Bone marrow (tissue), 2 donors: ENCODE results near the gene ABCC1.
A peak's percentile ranks its signal among the peaks of the same experiment; 100 is the strongest.
"Not testable (repeated sequence)": the region's sequence is repeated elsewhere in the genome, so short reads cannot be mapped to it uniquely, and the experiment has no call there.

Source experiments
- DNase-seq, 2 donors: peaks; one replicate each; lab custom pipeline; 2025; lab: John Stamatoyannopoulos, UW

Gene ABCC1

DNA sequence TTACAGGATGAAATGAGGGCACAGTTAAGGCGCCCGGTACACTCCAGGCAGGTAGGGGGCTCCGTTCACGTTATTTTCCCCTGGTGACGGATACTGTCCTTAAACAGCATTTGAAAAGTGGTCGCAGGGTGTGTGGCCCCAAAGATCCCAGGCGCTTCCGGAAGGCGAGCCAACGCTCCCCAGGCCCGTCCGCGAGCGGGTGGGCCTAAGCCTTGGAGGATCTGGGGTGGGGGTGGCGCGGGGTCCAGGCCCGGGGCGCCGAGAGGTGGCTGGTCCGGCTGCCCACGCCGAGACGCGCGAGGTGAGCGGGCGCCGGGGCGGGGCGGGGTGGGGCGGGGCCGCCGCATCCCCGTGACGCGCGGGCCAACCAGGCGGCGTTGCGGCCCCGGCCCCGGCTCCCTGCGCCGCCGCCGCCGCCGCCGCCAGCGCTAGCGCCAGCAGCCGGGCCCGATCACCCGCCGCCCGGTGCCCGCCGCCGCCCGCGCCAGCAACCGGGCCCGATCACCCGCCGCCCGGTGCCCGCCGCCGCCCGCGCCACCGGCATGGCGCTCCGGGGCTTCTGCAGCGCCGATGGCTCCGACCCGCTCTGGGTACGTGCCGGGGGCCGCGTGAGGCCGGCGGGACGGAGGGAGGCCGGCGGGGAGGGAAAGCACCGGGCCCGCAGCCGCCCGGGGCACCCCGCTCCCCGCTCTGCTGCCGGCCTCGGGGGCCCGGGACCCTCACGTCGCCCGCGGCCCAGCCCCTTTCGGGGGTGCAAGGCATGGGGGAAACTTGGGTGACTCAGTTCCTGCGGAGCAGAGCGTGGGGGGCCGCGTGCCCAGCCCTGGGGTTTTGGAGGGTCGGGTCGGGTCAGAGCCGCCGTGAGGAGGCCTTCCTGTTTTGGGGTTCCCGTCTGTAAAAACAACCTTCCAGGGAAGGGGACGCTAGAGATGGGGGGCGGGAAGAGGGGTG lies at the start of gene ABCC1:
ABCC1 (plus strand) TSS at position 407 of the 951 bp plus-strand sequence; CDS start at position 543, 136 bp downstream.
- peak; percentile 9 to 38 for DNase-seq

DNA sequence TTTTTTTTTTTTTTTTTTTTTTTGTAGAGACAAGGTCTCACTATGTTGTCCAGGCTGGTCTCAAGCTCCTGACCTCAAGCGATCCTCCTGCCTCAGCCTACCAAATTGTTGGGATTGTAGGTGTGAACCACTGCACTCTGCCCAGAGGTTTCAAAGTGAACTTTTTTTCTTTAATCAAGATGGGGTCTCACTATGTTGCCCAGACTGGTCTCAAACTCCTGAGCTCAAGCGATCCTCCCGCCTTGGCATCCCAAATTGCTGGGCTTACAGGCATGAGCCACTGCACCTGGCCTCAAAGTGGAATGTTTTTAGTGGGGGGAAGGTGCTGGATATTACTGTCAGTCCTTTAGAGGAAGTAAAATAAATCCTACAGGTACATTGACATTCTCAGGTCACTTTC lies 49.1 kb upstream of the ABCC1 start:
- DNase-seq: no peak

DNA sequence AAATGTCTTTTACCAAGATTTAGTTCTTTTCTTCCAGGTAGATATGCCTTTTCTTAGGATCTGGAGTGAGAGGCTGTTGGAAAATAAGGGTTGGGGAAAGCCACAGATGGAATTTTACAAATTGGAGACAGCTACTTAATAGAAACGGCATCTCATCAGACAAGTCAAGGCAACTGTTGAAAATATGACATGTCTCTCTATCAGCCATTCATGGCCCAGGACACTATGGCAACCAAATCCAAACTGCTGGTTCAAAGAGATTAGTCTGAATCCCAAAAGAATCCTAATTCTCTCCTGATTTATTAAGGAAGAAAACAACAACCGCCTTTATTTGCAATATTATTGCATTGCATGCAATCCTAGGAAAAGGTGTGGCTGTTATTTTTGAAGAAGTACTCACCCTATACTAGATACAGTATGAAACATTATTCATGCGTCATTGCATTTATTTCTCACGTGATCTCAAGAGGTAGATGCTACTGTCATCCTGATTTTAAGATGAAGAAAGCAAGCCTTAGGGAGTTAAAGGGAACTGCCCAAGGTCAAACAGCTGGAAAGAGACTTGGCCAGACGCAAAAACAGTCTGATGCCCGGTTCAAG lies 48.4 kb upstream of the ABCC1 start:
- DNase-seq: no peak

DNA sequence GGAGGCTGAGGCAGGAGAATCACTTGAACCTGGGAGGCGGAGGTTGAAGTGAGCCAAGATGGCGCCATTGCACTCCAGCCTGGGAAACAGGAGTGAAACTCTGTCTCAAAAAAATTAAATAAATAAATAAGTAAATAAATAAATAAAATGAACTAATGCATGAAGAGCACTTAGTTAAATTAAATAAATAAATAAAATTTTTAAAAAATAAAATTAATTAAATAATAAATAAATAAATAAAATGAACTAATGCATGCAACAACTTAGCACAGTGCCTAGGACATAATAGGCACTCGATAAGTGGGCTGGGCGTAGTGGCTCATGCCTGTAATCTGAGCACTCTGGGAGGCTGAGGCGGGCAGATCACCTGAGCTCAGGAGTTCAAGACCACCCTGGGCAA lies 45.5 kb upstream of the ABCC1 start:
- DNase-seq: no peak

DNA sequence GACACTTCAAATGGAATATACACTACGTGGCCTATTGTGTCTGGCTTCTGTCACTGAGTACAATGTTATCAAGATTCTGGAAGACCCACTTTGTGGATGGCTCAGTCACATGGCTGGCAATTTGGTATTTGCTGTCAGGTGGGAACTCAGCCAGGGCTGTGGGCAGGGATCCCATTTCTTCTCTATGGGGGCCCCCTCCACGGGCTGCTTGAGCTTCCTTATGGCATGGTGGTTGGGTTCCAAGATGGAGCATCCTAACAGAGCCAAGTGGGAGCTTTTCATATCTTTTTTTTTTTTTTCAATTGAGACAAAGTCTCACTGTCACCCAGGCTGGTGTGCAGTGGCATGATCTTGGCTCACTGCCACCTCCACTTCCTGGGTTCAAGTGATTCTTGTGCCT lies 43.0 kb upstream of the ABCC1 start:
- DNase-seq: no peak

DNA sequence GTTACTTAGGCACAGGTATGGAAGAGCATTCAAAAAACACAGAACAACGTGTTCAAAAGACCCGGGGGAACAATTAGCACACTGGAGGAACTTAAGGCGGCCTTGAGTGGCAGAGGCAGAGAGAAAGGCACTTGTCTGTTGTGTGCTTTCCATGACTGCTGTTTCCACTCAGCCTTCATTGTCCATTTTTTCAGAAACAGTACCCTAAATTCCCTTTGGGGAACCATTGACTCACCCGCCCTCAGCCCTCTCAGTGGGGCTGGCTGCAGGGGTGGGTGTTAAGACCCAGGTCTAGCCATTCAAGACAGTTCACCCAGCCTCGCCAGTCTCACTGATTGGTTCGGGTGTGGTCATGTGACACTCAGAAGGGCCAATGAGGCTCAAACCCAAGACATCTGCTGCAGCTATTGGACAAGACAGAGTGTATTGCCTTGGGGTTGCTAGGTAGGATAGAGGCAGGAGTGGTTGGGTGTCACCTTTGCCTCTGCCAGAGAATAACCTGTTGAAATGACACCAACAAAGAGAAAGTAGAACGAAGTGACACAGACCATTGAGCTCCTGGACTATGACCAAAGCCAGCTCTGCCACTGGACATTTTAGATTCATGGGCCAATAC lies 41.4 kb upstream of the ABCC1 start:
- DNase-seq: no peak

DNA sequence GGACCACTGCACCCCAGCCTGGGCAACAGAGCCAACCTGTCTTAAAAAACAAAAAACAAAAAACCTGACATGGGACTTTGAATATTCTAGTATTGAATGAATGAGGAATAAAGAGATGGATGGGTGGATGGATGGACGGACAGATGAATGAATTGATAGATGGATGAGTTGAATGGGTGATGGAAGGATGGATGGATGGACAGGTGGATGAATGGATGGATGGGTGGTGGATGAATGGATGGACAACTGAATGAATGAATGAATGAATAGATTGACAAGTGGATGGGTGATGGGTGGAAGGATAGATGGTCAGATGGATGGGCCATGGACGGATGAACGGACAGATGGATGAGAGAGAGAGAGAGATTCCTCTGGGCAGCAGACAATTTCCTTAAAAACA lies 38.2 kb upstream of the ABCC1 start:
- DNase-seq: no peak

DNA sequence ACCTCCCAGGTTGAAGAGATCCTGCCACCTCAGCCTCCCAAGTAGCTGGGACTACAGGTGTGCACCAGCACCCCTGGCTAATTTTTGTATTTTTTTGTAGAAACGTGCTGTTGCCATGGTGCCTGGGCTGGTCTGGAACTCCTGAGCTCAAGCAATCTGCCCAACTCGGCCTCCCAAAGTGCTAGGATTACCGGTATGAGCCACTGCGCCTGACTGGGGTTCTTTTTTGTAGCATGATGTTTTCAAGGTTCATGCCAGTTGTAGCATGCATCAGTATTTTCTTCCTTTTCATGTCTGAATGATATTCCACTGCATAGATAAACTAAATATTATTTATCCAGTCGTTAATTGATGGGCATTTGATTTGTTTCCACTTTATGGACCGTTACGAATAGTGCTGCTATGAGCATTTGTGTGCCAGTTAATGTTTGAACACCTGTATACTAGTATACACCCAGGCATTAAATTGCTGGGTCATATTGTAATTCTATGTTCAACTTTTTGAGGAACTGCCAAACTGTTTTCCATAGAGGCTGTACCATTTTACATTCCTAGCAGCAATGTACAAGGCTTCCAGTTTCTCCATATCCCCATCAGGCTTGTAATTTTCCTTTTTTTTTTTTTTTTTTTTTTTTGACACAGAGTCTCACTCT lies 36.2 kb upstream of the ABCC1 start:
- no peak for DNase-seq

DNA sequence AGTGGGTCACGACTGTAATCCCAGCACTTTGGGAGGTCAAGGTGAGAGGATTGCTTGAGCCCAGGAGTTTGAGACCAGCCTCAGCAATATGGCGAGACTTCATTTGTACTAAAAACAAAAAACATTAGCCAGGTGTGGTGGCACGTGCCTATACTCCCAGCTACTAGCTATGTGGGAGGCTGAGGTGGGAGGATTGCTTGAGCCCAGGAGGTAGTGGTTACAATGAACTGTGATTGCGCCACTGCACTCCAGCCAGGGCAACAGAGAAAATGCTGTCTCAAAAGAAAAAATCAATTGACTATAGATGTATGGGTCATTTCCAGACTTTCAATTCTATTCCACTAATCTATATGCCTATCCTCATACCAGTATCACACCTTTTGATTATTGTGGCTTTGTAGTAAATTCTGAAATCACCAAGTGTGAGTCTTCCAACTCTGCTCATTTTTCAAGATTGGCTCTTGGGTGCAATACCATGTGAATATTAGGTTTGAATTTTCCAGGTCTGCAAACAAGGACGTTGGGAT lies 33.8 kb upstream of the ABCC1 start:
- DNase-seq: no peak

DNA sequence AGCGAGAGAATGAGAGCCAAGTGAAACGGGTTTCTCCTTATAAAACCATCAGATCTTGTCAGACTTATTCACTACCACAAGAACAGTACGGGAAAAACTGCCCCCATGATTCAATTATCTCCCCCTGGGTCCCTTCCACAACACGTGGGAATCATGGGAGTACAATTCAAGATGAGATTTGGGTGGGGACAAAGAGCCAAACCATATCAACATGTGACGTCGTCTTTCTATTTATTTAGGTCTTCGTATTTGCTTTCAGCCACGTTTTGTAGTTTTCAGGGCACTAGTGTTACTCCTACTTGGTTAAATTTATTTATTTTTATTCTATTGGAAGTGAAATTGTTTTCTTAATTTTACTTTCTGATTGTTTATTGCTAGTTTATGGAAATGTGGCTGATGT lies 33.1 kb upstream of the ABCC1 start:
- no peak for DNase-seq

DNA sequence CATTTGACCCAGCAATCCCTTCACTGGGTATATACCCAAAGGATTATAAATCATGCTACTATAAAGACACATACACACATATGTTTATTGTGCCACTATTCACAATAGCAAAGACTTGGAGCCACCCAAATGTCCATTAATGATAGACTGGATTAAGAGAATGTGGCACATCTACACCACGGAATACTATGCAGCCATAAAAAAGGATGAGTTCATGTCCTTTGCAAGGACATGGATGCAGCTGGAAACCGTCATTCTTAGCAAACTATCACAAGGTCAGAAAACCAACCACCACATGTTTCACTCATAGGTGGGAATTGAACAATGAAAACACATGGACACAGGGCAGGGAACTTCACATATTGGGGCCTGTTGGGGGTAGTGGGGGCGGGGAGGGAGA lies 31.1 kb upstream of the ABCC1 start:
- not testable (repeated sequence) for DNase-seq

DNA sequence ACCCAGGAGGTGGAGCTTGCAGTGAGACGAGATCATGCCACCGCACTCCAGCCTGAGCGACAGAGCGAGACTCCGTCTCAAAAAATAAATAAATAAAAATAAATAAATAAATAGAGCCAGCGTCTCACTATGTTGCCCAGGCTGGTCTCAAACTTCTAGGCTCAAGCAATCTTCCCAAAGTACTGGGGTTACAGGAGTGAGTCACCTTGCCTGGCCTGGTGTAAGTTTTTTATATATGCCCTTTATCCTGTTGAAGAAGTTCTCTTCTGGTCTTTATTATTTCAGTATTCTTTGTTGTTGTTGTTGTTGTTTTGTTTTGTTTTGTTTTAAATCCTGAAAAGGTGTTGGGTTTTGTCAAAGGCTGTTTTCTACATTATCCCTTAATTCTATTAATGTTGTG lies 30.1 kb upstream of the ABCC1 start:
- no peak for DNase-seq

DNA sequence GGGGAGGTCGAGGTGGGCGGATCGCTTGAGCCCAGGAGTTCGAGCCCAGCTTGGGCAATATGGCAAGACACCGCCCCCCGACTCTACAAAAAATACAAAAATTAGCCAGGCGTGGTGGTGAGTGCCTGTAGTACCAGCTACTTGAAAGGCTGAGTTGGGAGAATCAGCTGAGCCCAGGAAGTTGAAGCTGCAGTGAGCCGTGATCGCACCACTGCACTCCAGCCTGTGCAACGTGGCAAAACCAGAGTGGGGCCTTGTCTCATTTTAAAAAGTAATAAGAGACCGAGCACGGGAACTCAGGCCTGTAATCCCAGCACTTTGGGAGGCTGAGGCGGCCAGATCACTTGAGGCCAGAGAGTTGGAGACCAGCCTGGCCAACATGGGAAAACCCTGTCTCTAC lies 24.4 kb upstream of the ABCC1 start:
- no peak for DNase-seq

DNA sequence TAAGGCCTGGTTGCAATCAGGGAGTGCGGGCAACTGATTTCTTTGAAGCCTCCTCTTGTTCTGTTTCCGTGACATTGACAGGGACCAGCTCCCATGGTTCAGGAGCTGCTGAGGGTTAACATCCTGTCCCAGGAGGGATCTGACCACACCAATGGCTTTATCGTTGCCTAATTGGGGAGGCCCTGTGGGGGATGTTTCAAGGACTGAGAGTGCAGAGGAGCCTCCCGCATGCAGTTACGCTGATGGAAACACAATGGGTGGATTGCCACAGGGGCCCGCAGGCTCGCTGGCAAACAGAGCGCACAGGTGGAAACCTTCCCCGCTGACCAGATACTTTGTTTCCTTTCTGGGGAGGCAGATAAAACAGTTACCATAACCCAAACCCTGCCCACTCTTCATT lies 23.8 kb upstream of the ABCC1 start:
- DNase-seq: no peak

DNA sequence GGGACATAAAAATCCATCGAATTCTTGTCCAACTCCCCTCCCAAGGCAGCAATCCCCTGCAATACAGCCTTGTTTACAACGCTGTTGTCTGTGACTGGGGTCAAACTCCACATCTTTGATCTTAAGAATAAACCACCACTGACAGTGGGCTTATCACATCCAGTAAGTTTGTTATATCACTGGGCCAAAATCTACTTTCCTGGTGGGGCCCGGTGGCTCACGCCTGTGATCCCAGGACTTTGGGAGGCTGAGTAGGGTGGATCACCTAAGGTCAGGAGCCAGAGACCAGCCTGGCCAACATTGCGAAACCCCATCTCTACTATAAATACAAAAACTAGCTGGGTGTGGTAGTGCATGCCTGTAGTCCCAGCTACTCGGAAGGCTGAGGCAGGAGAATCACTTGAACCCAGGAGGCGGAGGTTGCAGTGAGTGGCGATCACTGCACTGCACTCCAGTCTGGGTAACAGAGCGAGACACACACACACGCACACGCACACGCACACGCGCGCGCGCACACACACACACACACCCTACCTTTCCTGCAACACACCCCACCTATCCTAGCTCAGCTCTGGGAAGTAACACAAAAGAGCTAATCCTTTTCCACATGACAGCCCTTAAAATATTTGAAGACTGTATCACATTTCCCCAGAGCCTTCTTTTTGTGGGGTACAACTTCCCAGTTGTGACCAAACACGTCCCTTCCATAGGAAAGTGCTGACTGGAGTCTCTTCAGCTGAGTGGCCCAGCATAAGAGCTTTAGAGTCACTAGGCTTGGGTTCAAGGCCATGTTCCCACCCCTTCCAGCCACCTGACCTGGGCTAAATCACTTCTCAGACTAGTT lies 20.9 kb upstream of the ABCC1 start:
- no peak for DNase-seq

DNA sequence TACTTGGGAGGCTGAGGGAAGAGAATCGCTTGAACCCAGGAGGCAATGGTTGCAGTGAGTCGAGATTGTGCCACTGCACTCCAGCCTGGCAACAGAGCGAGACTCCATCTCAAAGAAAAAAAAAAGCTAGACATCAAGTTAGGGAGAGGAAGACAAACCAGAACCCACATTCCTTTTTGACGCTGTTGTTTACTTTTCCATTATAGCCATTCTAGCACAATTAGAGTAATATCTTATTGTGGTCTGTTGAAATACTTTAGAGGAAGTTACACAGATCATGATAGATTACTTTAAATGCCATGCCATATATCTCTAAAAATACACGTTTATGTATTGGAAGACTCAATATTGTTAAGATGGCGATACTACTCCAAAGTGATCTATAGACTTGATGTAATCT lies 16.5 kb upstream of the ABCC1 start:
- no peak for DNase-seq

DNA sequence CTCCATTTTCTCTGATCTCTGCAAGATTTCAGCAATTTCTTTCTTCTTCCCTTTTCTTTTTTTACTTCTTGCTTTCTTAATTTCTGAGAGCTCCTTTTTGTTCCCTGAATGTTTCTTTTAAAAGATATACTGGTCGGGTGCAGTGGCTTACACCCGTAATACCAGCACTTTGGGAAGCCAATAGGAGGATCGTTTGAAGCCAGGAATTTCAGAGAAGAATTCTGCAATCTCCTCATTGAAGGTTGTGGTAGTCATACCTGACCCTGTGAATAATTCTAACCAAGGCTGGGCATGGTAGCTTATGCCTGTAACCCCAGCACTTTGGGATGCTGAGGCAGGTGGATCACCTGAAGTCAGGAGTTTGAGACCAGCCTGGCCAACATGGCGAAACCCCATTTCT lies 15.6 kb upstream of the ABCC1 start:
- DNase-seq: no peak

DNA sequence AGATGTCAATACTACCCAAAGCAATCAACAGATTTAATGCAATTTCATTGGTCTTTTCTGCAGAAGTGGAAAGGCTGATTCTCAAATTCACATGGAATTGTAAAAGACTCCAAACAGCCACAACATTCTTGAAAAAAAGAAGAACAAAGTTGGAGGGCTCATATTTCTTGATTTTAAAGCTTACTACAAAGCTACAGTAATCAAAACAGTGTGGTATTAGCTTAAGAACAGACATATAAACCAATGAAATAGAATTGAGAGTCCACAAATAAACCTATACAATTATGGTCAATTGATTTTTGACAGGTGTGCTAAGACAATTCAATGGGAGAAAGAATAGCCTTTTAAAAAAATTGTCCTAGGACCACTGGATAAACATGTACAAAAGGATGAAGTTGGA lies 14.4 kb upstream of the ABCC1 start:
- DNase-seq: no peak

DNA sequence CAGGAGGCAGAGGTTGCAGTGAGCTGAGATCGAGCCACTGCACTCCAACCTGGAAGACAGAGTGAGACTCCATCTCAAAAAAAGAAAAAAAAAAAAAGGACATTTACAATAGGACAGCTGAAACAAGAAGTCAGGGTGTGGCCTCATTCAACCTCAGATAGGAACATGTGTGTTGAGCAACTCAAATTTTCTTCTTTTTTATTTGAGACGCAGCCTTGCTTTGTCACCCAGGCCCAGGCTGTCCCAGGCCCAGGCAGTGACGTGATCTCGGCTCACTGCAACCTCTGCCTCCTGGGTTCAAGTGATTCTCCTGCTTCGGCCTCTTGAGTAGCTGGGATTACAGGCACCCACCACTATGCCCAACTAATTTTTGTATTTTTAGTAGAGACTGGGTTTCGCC lies 12.6 kb upstream of the ABCC1 start:
- not testable (repeated sequence) for DNase-seq

DNA sequence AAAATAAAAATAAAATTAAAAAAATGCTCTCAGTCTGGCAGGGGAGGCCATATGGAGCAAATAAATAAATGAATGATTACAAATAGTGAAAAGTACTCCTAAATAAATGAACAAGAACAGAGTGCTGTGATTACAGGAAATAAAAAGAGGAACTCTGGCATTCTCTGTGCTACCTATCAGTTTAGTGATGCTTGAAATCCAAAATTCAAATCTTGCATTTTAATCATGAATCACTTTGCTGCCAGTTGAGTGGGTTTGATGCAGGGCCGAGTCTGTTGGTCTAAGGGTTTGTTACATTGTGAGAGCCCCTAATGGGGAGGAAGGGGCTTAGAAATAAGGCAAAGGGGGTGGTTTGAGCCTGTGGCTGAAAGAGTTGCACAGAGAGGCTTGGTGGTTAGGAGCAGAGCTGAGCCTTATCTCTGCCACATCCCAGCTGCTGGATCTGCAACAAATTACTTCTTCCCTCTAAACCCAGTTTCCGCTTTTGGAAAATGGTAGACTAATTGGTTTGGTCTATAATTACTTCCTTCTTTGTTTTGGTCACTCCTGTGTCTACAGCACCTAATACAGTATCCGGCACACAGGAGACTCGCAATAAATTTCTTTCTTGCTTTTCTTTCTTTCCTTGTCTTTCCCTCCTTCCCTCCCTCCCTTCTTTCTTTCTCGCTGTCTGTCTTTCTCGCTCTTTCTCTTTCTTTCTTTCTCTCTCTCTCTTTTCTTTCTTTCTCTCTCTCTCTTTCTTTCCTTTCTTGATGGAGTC lies 6.3 kb upstream of the ABCC1 start:
- DNase-seq: no peak
